NOMO-1 (cell line): ENCODE results near the gene AMZ2.
A peak's percentile ranks its signal among the peaks of the same experiment; 100 is the strongest.

ENCODE experiments used
- DNase-seq, 2 experiments: peaks; one replicate each; lab custom pipeline; 2025; ENCODE audit not compliant: unreplicated experiment in 2 of 2; lab: John Stamatoyannopoulos, UW

AMZ2 gene

DNA sequence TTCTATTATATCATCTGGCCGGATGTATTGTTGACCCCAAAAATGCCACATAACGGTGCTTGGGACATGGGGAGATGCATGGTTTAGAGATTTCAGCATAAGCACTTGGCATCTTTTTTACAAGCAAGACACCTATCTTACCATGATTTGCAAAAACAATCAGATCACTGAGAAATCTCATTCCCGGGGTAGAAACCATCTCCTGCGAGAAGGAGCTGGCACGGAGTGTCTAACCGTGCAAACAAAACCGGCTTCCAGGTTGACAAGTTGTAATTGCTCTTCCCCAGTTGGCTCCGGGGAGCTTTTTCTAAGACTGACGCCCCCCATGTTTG lies 42.1 kb downstream of the AMZ2 start:
- DNase-seq, result no peak

DNA sequence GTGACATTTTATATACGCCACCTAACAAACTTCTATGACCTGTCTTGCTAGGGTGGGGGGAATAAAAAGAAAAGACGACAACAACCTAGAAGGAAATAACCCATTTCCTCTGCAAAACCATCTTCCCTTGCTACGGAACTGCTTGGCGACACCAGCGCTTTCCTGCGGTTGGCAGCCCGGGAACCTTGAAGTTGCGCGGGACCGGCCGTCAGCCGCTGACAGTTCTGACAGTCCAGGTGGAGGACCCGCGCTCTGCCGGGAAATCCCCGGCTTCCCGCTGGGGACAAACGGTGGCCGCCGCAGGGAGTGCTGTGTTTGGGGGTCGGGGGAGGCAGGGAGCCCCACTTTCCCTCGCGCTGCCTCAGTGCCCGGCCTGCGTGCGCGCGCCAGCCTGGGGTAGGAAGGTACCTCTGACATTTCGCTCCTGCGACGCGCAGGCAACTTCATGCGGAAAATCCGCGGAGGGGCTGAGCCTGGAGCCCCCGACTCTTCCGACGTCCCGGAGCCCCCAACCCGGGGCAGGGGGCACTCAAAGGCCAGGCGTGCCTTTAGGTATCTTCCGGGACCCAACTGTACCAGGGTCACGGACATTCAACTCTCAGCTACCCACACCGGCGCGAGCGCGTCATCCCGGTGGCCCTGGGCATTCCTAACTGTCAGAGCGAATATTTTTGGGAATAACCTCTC lies 42.6 kb downstream of the AMZ2 start:
- peak; percentile 31 to 32 for DNase-seq

DNA sequence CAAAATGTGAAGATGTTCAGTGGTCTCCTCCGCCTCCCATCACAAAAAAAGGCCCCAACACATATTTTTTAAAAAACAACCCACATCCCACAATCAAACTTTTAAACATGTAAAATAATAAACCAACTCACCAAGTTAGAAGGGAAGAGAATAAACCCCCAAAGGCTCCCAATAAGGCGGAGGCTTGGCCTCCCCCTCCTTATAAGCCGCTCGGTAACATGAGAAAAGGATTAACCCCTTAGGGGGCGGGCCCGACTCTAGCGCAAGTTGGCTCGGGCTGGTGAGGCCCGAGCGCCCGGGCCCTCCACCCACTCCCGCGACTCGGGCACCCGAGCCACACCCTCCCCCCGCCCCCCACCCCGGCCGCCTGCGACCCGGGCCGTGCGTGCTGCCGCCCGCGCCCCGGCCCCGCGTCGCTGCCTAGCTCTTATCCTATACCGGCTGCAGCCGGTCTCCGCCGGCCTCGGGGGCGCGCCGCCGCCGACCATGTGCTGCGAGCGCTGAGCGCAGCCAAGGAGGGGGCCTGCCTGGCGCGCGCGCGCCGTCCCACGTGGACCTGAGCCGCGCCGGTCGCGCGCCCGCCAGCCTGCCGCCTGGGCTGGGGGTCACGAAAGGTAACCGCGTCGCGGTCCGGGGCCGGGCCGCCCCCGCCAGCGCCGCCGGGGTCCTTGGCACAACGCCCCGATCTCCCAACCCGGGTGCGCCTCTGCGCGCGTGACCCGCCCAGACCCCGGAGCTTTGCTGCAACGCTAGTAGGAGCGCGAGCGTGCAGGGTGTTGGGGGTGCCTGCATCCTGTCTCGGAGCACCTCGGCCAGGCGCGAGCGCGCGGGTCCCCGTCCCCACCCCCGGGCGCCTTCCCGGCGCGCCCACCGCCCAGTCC lies 43.4 kb downstream of the AMZ2 start, which contains the start of the genes ARSG and SLC16A6:
ARSG (plus strand) TSS at position 541 of the 881 bp plus-strand sequence. CDS start 15,999 bp downstream, outside the sequence.
SLC16A6 (minus strand) TSS at position 173 of the 881 bp plus-strand sequence. CDS start 12,807 bp downstream, outside the sequence.
- DNase-seq, result peak; percentile 63 to 90

DNA sequence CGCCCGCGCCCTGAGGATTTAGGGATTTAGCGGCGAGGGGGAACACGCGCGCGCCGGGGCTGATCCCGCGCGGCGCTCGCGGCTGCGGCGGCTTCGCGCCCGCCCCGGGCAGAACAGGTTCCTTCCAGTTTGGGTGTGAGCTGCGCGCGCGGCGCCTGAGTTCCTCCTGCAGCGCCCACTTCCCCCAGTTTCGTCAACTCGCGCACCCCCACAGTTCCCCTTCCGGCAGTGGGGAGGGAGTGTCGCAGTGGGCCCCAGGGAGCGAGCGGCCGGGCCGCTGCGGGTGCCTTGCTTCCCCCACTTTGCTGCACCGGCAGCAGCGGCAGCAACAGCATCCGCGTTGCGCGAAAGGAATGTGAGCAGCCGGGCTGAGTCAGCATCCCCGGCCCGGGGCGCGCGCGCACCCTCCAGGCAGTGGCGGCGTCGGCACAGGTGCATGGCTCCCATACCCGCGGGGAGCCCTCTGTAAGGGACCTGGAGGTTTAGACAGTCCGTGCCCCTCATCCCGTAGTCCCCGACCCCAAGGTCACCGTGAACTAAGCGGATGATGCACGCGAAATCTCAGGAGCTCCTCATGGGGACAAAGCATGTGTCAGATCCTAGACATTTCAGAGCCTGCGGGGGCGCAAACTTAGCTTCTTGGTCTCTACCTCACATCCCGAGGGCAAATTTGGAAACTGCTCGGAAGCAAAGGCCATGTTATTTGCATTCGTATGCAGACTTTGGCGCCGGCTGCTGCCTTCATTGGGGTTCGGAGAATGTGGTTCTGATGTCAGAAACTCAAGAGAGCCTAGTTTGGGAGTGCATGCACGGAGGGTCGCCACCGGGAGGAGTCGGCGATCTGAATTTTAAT lies 44.2 kb downstream of the AMZ2 start:
- peak; percentile 96 to 99 for DNase-seq

DNA sequence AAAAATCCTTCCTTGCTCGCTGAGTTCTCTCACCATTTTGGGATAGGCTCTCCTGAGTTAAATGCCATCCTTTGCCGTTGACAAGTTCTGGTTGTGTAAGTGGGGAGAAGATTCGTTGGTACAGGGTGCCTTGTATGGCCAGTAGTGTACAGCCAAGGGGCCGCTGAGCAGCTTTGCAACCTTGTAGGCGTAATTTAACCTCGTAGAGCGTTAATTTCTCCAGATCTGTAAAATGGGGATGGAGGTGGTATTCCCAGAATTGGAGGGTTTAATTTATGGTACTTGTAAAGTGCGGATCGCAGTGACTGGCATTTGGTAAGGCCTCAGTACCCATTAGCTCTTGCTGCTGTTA lies 44.8 kb downstream of the AMZ2 start:
- no peak for DNase-seq

DNA sequence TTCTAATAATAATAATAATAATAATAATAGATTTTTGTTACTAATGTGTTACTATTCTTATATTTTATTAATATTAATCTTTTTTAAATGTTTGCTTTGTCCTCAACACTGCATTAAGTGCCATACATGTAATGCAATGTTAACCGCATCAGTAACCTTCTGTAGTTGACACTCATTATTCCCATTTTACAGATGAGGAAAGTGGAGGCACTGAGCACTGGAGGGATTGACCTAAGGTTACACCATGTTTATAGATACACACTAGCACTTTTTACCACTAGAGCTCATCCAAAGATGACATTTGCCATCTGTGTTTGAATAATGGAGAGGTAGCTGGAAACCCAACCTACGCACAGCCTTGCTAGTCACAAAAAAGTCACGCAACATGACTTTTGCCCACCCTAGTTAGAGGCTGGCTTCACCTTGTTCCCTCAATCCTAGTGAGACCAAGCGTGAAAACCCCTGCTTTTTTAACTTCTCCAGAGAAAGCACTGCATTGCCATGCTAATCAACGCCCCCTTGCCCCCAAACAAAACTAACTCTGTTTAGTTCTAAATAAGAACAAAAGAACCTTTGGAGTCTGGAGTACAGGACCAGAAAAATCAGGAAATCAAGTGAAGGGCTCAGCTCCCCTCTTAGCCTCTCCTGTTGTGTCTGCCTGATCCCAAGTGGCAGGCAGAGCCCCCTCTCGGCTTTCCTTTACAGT lies 45.8 kb downstream of the AMZ2 start:
- no peak for DNase-seq

DNA sequence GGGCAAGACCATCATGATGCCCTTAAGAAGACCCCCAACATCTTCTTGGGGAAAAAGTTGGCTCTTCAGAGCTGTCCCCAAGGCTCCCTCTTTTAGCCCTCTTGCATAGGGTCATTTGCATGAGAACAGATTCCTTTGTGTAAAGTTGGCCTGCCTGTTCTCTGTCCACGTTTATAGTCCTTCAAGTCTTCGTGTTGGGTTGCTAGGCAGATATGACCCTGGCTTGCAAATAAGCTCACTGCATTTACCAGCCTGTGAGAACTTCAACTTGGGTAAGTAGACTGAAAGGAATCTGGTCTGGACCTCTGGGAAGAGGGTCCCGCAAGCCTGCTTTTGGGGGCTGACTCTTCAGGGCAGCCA lies 46.3 kb downstream of the AMZ2 start:
- no peak for DNase-seq

DNA sequence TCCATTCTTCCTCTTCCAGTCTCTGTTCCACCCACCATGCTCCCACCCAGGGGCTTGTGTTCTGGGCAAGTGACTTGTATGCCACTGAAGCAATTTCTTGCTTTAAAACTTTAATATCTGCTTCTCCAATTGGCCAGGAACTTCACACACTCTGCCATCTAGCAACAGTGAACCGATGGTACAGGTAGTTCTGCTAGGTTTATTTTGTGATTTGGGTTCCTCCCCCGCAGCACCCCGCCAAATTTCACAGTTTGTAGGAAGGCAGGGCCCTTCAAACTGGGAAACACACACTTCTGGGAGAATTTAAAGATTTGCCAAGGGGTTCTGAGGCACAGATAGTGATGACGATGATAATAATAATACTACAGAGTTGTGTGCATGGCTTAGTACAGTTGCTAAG lies 46.8 kb downstream of the AMZ2 start:
- DNase-seq, result no peak

DNA sequence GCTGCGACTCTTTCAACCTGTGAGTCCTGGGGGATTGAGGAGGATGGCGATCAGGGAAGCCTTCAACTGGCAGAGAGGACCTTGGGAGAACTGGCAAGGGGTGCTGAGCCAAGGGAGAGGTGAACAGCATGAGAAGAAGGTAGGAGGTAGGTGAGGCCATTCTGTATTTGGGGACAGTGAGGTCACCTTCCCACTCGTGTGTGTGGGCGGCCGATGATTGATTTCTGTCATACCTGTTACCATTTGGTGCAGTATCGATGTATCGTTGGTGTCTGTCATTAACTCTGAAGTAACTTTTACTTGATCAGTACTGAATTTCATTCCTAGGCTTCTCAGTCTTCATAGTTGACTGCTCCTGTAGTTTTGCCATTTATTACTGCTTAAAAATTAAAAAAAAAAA lies 47.2 kb downstream of the AMZ2 start:
- no peak for DNase-seq

DNA sequence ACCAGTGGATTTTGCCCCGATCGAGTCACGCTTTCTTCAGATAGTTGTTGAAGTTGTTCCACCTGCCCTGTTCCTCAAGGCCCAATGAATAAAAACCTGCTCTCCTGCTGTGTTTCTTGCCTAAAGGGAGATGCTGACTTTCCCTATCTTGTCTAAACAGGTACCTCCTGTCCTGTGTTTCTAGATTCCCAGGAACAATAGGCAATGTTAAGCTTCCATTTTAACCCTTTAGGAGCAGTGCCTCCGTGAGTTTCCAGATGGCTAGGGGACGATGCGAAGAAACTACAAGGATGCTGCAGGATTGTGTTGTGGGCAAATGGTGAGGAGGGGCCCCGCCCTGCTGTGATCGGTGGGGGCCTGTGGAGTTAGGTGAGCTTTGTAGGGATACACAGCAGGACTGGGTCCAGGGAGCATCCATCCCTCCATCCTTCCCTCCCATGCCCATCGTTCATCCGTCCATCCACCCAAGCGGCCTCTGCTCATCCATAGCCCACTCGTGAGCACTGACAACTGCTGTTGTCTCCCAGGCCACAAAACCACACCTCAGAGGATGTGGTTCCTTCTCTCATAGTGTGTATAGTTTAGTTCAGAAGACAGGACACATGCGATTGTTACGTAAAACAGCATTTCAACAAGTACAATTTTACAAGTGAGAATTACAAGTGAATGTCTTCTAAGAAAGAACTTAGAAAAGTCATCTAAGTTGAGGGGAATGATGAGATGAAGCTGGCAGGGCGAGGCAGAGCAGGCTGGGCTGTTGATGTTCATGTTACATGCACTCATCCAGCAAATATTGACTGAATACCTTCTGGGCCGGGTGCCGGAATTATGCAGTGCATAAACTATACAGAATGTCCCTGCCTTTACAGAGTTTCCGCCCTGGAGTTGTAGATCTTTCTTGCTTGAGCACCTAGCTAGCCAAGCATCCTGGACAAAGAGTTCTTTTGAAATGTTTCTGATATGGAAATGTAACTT lies 48.7 kb downstream of the AMZ2 start:
- DNase-seq, result peak; percentile 23 to 41

DNA sequence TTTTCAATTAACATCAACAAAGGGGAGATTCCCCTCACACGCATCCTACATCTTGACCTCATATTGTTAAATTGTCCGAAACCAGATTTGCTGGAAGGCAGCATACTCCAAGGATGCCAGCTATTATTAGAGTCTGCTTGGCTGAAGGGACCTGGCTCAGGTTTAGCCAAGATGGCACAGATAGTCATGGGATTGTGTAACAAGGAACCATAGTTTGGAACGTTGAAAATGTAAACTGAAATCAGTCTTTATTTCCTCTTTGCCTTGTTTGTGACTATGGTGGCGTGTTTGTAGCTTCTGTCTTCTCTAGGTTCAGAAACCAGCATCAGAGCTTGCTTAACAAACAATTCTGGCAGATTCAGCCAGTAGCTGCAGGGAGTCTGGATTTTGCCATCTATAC lies 49.4 kb downstream of the AMZ2 start:
- DNase-seq, result peak; percentile 26 to 65

DNA sequence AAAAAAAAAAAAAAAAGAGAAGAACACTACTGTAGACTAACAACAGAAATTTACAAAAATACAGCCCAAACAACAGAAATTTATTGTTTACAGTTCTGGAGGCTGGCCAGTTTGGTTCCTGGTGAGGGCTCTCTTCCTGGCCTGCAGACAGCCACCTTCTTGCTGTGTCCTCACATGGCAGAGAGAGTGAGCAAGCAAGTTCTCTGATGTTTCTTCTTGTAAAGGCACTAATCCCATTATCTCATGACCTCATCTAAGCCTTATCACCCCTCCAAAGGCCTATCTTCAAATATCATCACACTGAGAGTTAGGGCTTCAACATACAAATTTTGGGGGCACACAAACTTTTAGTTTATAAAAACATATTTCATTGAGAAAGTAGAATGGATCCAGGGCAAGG lies 50.8 kb downstream of the AMZ2 start:
- DNase-seq, result no peak

DNA sequence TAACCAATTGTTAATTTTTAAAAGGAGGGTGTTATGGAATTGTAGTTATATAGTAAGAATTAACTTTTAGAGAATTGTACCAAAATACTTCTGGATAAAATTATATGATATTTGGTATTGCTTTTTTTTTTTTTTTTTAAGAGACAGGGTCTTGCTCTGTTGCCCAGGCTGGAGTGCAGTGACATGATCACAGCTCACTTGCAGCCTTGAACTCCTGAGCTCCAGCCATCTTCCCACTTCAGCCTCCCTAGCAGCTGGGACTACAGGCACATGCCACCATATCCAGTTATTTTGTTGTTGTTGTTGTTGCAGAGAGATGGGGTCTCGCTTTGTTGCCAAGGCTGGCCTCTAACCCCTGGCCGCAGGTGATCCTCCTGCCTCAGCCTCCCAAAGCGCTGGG lies 52.0 kb downstream of the AMZ2 start:
- DNase-seq, result no peak

DNA sequence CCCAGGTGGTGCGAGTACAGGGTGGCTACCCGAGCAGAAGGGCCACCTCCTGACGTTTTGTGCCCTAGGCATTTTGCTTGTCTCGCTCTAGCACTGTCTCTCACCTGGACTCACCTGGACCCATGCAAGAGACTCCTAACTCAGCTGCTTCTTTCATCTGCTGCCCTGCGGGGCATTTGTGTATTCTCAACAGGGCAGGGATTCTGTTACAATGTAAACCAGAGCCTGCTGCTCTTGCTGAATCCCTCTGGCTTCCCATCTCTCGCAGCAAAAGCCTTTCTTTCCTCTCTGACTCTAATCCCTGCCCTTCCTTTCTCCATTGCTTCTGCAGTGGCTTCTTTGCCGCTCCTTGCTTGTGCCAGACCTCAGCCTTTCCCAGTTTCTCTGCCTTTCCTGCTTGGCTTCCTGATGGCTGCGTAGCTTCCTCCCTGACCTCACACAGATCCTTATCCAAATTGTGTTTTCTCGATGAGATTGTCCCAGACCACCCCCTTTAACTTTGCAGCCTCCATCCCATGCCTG lies 53.7 kb downstream of the AMZ2 start:
- no peak for DNase-seq

DNA sequence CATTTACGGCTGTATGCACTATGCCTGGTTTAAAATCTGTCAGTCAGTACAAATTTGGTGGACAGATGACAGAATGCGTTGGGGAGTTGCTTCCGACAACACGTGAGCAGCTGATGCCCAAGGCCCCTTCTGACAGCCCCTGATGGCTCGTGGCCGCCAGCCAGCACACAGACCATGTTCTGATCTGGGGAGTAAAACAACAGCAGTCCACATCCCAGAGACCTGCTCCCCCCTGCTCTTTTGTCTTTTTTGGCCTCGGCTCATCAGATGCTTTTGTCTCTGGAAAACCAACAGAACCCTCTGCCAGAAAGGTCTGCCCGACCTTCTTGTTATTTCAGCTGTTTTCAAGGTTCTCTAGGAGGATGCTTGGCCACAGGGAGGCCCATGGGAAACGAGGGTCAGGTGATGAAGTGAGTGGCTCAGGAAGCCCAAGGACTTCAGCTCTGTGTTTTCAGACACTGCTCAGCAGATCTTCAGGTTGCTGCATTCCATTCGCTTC lies 54.3 kb downstream of the AMZ2 start:
- DNase-seq, result no peak

DNA sequence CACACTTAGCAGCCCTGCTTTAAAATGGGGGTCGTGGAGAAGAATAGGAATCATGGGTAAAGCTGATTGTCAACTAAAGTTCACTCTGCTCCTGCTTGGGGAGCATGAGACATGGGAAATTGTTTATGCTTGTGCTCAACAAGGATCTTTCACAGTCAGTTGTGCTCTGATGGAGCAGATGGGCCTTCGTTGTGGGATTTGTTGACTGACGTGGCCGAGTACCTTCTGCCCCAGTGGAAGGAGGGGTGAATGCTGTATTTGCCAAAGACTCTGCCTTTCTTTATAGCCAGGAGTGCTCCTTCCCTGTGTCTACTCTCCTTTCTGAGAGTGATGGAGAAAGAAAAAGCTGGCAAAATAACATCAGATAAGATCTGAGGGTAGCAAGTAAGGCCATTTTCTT lies 54.8 kb downstream of the AMZ2 start:
- no peak for DNase-seq

DNA sequence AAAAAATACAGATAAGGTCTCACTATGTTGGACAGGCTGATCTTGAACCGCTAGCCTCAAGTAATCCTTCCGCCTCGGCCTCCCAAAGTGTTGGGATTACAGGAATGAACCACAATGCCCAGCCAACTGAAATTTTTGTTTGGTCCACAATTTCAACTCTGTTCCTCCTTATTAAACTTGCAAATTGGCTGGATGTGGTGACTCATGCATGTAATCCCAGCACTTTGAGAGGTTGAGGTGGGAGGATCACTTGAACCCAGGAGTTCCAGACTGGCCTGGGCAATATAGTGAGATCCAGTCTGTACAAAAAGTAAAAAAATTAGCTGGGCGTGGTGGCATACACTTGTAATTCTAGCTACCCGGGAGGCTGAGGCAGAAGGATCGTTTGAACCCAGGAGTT lies 56.9 kb downstream of the AMZ2 start:
- DNase-seq, result no peak

DNA sequence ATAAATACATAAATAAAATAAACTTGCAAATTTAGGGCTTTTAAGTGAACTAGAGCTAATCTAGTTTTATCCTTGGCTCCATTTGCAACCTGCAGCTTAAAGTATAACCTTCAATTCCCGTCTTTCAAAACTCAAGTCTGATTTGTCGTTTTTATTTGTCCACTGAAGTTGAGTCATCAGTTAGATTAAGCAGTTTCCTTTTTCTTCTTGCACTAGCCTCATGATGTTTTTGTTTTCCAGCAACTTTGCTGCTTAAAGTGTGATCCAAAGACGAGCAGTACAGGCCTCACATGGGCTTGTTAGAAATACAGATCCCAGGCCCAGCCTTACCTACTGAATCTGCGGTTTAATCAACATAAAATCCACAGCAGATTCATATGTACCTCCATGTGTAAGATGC lies 57.3 kb downstream of the AMZ2 start:
- DNase-seq, result peak in 1 of 2 experiments; percentile 22
